Measurements from ENCODE around the gene KAT14.
"Not testable (repeated sequence)": the region's sequence is repeated elsewhere in the genome, so short reads cannot be mapped to it uniquely, and the experiment has no call there.

The KAT14 gene

DNA sequence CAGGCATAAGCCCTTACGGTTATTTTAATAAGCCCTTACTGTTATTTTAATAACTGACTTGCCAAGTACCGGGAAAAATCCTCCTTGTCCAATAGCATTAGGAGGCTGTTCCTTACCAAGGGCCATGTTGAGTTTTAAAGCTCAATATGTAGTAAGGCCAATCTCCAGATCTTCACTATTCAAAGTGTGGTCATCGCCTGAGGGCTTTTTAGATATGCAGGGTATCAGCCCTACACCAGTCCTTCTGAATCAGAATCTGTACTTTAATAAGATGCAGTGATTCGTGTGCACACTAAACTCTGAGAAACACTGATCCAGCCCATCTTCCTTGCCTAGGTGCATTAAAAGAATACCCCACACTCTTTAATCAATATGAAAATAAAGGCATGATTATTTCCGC, 77.9 kb downstream of the KAT14 start:
- DNase-seq (ENCODE audit: low read depth in 1 of 2, low spot score in 1 of 2): no peak

DNA sequence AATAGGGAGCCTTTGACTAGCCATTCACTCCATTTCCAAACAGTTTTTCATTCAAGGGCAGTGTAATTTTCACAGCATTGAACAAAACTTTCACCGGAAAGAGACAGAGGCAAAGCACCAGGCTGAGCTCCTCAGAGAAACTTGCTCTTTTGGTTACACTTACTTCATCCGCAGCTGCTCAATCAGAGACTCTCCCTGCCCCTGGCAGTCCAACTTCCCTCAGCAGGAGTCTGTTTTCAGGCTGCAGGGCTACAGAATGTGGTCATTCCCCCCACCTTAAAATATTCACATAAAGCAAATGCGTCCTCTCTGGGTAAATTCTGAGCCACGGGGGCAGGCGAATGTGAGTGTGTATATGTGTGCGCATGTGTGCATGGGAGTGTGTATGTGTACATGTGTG, 80.6 kb downstream of the KAT14 start:
- no peak for DNase-seq (ENCODE audit: low read depth in 1 of 2, low spot score in 1 of 2)

DNA sequence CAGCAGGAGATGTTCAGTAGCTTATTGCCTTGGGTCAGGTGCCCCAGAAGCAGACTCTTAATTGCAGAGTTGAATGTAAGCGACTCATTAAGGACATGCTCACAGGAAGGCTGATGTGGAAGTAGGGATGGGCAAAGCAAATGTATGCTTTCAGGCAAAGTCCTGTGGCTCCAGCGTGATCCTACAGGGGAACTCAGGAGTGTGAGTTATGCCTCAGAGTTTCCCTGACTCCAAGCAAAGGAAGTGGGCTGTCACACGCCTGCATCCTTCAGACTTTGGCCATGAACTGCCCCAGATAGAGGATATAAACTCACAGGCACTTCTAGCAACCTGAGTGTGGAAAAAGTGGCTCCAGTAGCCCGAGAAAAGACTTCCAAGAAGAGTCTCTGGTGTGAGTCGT, 85.7 kb downstream of the KAT14 start:
- DNase-seq (ENCODE audit: low read depth in 1 of 2, low spot score in 1 of 2): no peak

DNA sequence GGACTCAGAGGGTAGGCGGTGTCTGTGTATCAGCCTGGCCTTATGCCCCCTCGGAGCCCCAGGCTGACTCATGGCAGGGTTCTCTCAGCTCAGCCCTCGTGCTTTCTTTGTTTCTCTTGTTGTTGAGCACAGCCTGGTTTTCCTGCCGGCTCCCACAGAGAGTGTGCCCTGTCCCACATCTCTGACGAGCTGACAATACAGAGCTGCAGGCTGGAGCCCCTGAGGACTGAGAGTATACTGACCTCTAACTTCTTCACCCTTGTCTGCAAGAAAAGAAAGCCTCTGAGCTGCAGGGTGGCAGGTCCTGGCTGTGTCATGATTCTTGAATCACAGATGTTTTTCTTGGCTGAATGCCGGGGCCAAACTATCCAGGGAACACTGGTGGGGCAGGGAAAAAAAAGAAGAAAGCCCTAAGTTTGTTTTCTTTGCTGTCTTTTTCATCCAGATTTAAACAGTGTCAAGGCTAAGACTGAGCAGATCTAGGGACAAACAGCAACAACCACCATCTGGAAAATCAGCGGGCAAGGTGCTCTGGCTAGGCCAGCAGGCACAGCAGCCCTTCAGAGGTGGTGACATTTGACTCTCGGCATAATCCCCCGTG, 87.4 kb downstream of the KAT14 start:
- no peak for DNase-seq (ENCODE audit: low read depth in 1 of 2, low spot score in 1 of 2)

DNA sequence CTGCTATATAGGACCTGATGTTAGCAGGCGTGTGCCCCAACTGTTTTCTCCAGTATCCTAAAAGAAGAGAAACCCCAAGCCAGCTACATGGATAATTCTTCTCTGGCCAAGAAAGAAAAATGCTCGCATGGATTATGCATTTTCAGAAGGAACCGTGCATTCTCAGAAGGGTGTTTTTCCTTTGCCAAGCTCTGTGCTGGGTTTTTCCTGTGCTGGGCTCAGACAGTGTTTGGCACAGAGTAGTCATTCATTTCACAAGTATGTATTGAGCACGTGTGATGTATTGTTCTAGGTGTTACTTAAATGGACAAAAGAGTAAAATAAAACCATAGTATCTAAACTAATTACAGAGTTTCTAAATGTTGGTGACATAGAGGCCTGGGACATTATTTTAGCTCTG, 88.0 kb downstream of the KAT14 start:
- no peak for DNase-seq (ENCODE audit: low read depth in 1 of 2, low spot score in 1 of 2)

DNA sequence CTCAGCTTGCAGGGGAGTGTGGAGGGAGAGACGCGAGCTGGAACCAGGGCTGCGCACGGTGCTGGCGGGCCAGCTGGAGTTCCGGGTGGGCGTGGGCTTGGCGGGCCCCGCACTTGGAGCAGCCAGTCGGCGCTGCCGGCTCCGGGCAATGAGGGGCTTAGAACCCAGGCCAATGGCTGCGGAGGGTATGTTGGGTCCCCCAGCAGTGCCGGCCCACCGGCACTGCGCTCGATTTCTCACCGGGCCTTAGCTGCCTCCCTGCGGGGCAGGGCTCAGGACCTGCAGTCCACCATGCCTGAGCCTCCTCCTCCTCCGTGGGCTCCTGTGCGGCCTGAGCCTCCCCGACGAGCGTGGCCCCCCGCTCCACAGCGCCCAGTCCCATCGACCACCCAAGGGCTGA, 89.1 kb downstream of the KAT14 start:
- not testable (repeated sequence) for DNase-seq (ENCODE audit: low read depth in 1 of 2, low spot score in 1 of 2)

DNA sequence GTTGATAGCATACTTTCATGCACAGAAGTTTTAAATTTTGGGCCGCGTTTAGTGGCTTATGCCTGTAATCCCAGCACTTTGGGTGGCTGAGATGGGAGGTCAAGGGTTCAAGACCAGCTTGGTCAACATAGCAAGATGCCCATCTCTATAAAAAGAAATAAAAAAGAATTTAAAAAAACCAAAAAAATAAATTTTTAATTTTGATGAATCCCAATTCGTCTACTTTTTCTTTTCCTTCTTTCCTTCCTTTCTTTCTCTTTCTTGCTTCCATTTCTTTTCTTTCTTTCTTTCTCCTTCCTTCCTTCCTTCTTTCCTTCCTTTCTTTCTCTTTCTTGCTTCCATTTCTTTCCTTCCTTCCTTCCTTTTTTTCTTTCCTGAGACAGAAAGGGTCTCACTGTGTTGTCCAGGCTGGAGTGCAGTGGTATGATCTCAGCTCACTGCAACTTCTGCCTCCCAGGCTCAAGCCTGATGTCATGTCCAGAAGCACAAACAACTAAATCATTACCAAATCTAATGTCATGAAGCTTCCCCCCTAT, 95.8 kb downstream of the KAT14 start:
- no peak for DNase-seq (ENCODE audit: low read depth in 1 of 2, low spot score in 1 of 2)
